ENCODE data around the gene ADAMTS10. TPM values are rescaled to one million over a fixed set of nuclear protein-coding genes. Genes with fewer than 3 reads are reported as not detected.

The ADAMTS10 gene
- total and polyA plus RNA-seq, 2 of the 13 experiments (the other 11 are each of a cell fraction or from before 2014, with no cell fraction given) = 0.49 to 1.7 TPM

- WGBS (ENCODE audit: low lambda C conversion rate) = 2% methylated on average over 7 of the region's 47 CpGs
- ATAC-seq (peak; percentile 86), DNase-seq (ENCODE audit: low spot score) (peak; percentile 32), FAIRE-seq (no peak)
- H3K9me3 ChIP-seq (ENCODE audit: low read length) = peaks cover 4% of the 10 kb centered on the region; the same call in 1 of the 2 replicates
- no peak overlapping the region for H2AFZ ChIP-seq (ENCODE audit: low read length)
- no TSS peak for BruUV-seq (replicated peaks)
- H3K27me3 ChIP-seq (ENCODE audit: control insufficient read depth in 1 of 2, insufficient read depth in 2 of 2, low read length in 2 of 2) = peaks cover 0 to 7% of the 10 kb centered on the region in 2 experiments; a peak in 2 of 5 replicates
- peak overlapping the region; percentile 67 for H3K9ac ChIP-seq (ENCODE audit: insufficient read depth, low read depth, low read length)
- H3K4me3 ChIP-seq (replicated peaks in 1 of 3; ENCODE audit: insufficient read depth in 1 of 3, low read depth in 2 of 3, low read length in 3 of 3) = peak overlapping the region; percentile 55 to 75 (median 72)
- POLR2A ChIA-PET = no interaction called here
- in situ Hi-C loops (cut with HindIII; ENCODE audit: extremely low pct_ligation_motif_present, low pct_unique_long_range_greater_than_20kb) = no loop called here
- peak overlapping the region; percentile 92 for H3K4me2 ChIP-seq (ENCODE audit: low read depth, low read length)
- H3K4me1 ChIP-seq (ENCODE audit: insufficient read depth, low read length) = peaks cover 15% of the 10 kb centered on the region
- no peak overlapping the region for H3K27ac ChIP-seq (ENCODE audit: extremely low read length, insufficient read depth, low read length)
- intact Hi-C loops (cut with micrococcal nuclease; ENCODE audit: unreplicated experiment) = no loop called here
- no peaks in the 10 kb centered on the region for H3K36me3 ChIP-seq (replicated peaks in 1 of 2; ENCODE audit: control insufficient read depth in 1 of 2, insufficient read depth in 2 of 2, low read length in 2 of 2)
- H3K79me2 ChIP-seq (ENCODE audit: insufficient read depth, low read length) = no peaks in the 10 kb centered on the region
- CTCF ChIA-PET (ENCODE audit: low intra/inter-chr PET ratio, low total read pairs) = no interaction called here
- no peaks in the 10 kb centered on the region for H4K20me1 ChIP-seq (ENCODE audit: insufficient read depth, low read length)
- no peak for TF ChIP-seq GZF1 (CRISPR knock-in tag; IDR thresholded peaks at IDR 0.05)
- TF ChIP-seq, protein P1, sequence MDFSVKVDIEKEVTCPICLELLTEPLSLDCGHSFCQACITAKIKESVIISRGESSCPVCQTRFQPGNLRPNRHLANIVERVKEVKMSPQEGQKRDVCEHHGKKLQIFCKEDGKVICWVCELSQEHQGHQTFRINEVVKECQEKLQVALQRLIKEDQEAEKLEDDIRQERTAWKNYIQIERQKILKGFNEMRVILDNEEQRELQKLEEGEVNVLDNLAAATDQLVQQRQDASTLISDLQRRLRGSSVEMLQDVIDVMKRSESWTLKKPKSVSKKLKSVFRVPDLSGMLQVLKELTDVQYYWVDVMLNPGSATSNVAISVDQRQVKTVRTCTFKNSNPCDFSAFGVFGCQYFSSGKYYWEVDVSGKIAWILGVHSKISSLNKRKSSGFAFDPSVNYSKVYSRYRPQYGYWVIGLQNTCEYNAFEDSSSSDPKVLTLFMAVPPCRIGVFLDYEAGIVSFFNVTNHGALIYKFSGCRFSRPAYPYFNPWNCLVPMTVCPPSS (IDR thresholded peaks at IDR 0.05) = no peak
- no peak for TF ChIP-seq RBAK (CRISPR knock-in tag; IDR thresholded peaks at IDR 0.05)
- TF ChIP-seq, protein P2, sequence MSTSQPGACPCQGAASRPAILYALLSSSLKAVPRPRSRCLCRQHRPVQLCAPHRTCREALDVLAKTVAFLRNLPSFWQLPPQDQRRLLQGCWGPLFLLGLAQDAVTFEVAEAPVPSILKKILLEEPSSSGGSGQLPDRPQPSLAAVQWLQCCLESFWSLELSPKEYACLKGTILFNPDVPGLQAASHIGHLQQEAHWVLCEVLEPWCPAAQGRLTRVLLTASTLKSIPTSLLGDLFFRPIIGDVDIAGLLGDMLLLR (CRISPR knock-in tag; IDR thresholded peaks at IDR 0.05) = no peak
- TF ChIP-seq SNRNP70 (IDR thresholded peaks at IDR 0.05; ENCODE audit: low read depth, low read length) = no peak
- TF ChIP-seq, protein P3, sequence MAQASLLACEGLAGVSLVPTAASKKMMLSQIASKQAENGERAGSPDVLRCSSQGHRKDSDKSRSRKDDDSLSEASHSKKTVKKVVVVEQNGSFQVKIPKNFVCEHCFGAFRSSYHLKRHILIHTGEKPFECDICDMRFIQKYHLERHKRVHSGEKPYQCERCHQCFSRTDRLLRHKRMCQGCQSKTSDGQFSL (CRISPR knock-in tag; IDR thresholded peaks at IDR 0.05) = no peak
- TF ChIP-seq MEIS2 (CRISPR knock-in tag; IDR thresholded peaks at IDR 0.05) = no peak
- TF ChIP-seq ADNP (CRISPR knock-in tag; IDR thresholded peaks at IDR 0.05) = no peak
- TF ChIP-seq ZNF788 (CRISPR knock-in tag; IDR thresholded peaks at IDR 0.05; ENCODE audit: borderline replicate concordance) = 0 out of 2 replicates have a peak, but pooled peaks have one; percentile 7
- TF ChIP-seq ZNF816 (CRISPR knock-in tag; IDR thresholded peaks at IDR 0.05; ENCODE audit: borderline replicate concordance) = no peak
- no peak for TF ChIP-seq JUN (CRISPR knock-in tag; IDR thresholded peaks at IDR 0.05)
- TF ChIP-seq, protein P4, sequence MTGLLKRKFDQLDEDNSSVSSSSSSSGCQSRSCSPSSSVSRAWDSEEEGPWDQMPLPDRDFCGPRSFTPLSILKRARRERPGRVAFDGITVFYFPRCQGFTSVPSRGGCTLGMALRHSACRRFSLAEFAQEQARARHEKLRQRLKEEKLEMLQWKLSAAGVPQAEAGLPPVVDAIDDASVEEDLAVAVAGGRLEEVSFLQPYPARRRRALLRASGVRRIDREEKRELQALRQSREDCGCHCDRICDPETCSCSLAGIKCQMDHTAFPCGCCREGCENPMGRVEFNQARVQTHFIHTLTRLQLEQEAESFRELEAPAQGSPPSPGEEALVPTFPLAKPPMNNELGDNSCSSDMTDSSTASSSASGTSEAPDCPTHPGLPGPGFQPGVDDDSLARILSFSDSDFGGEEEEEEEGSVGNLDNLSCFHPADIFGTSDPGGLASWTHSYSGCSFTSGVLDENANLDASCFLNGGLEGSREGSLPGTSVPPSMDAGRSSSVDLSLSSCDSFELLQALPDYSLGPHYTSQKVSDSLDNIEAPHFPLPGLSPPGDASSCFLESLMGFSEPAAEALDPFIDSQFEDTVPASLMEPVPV (CRISPR knock-in tag; IDR thresholded peaks at IDR 0.05) = no peak
- peak; percentile 92 for TF ChIP-seq ZFX (CRISPR knock-in tag; IDR thresholded peaks at IDR 0.05; ENCODE audit: low read depth)
- no peak for TF ChIP-seq ZNF839 (CRISPR knock-in tag; IDR thresholded peaks at IDR 0.05; ENCODE audit: borderline replicate concordance)
- no peak for TF ChIP-seq MYNN (CRISPR knock-in tag; IDR thresholded peaks at IDR 0.05; ENCODE audit: low read depth)
- no peak for TF ChIP-seq MATR3 (CRISPR knock-in tag; IDR thresholded peaks at IDR 0.05)
- no peak for TF ChIP-seq MBD4 (IDR thresholded peaks at IDR 0.05; ENCODE audit: borderline replicate concordance, low read length)
- TF ChIP-seq, protein P5, sequence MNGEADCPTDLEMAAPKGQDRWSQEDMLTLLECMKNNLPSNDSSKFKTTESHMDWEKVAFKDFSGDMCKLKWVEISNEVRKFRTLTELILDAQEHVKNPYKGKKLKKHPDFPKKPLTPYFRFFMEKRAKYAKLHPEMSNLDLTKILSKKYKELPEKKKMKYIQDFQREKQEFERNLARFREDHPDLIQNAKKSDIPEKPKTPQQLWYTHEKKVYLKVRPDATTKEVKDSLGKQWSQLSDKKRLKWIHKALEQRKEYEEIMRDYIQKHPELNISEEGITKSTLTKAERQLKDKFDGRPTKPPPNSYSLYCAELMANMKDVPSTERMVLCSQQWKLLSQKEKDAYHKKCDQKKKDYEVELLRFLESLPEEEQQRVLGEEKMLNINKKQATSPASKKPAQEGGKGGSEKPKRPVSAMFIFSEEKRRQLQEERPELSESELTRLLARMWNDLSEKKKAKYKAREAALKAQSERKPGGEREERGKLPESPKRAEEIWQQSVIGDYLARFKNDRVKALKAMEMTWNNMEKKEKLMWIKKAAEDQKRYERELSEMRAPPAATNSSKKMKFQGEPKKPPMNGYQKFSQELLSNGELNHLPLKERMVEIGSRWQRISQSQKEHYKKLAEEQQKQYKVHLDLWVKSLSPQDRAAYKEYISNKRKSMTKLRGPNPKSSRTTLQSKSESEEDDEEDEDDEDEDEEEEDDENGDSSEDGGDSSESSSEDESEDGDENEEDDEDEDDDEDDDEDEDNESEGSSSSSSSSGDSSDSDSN (CRISPR knock-in tag; IDR thresholded peaks at IDR 0.05) = peak; percentile 88
- TF ChIP-seq HDAC1 (CRISPR knock-in tag; IDR thresholded peaks at IDR 0.05) = peak; percentile 41; the same call in 1 of the 2 replicates
Measured at GRCh38 chr19:8609279-8610040, 1.1 kb downstream of the ADAMTS10 start.

All from HepG2 (cell line).